ENCODE measurements around the gene TOR1B.

TOR1B gene

DNA sequence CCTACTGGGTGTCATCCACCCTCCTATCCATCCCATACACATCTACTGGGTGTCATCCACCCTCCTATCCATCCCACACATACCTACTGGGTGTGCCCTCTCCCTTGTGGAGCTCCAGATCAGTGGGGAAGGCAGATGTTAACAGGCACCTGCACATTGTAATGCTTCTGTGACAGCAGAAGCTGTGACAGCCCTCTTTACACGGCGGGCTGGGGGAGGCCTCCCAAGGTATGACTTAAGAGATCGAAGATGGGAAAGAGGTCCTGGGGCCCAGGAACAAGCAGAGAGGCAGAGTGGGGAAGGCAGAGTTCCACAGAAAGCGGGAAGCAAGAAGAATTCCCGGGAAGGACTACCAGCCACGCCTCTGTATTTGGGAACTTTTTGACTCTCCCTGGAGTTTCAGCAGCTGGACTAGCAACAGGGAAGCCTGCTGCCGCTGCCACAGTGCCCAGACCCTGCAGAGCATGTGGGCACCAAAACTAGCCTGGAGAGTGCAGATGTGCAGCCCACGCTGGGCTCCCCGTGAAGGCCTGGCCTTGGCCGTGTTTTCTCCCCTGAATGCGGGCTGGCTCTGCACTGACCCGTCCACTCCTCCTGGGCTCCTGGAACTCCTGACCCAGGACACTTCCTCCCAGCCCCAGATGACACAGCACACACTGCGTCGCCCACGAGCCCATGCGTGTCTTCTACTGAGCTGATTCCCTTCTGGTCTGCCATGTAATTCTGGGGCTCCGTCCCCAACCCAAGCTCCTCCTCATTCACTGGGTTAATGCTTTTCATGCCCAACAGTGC, 11.6 kb downstream of the TOR1B start:
- Histone ChIP-seq H3K27ac (ENCODE audit: extremely low read depth, low read depth, low read length) (no peak overlapping the region), H3K9me3 (ENCODE audit: control insufficient read depth, insufficient read depth, low read depth, low read length) (no peaks in the 10 kb centered on the region), H3K36me3 (ENCODE audit: control insufficient read depth in 2 of 2, insufficient read depth in 1 of 2, low read length in 2 of 2) (peaks cover 16 to 90% of the 10 kb centered on the region in 2 experiments), H3K4me3 (ENCODE audit: low read depth, low read length) (no peak overlapping the region), H3K4me1 (ENCODE audit: control insufficient read depth, insufficient read depth, low read length) (no peaks in the 10 kb centered on the region)
- CTCF ChIA-PET: no interaction called here
- POLR2A ChIA-PET: interaction anchor here (0.5 to 1.8 kb wide), 2 partner anchors 11 to 33 kb away, joined by 3 to 8 read pairs; partner anchors contain the start of gene TOR1B
- TF ChIP-seq ZBTB20 (tag by site-specific recombination; IDR thresholded peaks at IDR 0.05) (peak; percentile 93), ZNF704 (tag by site-specific recombination; IDR thresholded peaks at IDR 0.05) (no peak), ZNF138 (tag by site-specific recombination; IDR thresholded peaks at IDR 0.05; ENCODE audit: borderline replicate concordance) (no peak)

GRCh38 chr9:129815278-129815677, 12.3 kb downstream of the TOR1B start:
- ChIA-PET CTCF (no interaction called here), POLR2A (interaction anchor here (1.8 kb wide), 1 partner anchor 12 kb away, joined by 8 read pairs; the partner anchor contains the start of gene TOR1B)
- H3K36me3 ChIP-seq (ENCODE audit: control insufficient read depth in 2 of 2, insufficient read depth in 1 of 2, low read length in 2 of 2): peaks cover 22 to 88% of the 10 kb centered on the region in 2 experiments

More at GRCh38 chr9:129815278-129815677, 12.3 kb downstream of the TOR1B start:
- Histone ChIP-seq H3K4me3 (ENCODE audit: low read depth, low read length) (no peak overlapping the region), H3K27ac (ENCODE audit: extremely low read depth, low read depth, low read length) (no peak overlapping the region), H3K9me3 (ENCODE audit: control insufficient read depth, insufficient read depth, low read depth, low read length) (no peaks in the 10 kb centered on the region), H3K4me1 (ENCODE audit: control insufficient read depth, insufficient read depth, low read length) (no peaks in the 10 kb centered on the region)
- TF ChIP-seq ZNF791 (tag by site-specific recombination; IDR thresholded peaks at IDR 0.05): no peak
- TF ChIP-seq ZNF426 (tag by site-specific recombination; IDR thresholded peaks at IDR 0.05): no peak
- TF ChIP-seq AEBP2 (tag by site-specific recombination; IDR thresholded peaks at IDR 0.05; ENCODE audit: borderline replicate concordance): no peak
- no peak for TF ChIP-seq ZNF221 (tag by site-specific recombination; IDR thresholded peaks at IDR 0.05; ENCODE audit: borderline replicate concordance)
- TF ChIP-seq ZNF416 (tag by site-specific recombination; IDR thresholded peaks at IDR 0.05): no peak
- no peak for TF ChIP-seq ZNF202 (tag by site-specific recombination; IDR thresholded peaks at IDR 0.05; ENCODE audit: borderline replicate concordance)
- TF ChIP-seq, protein P1, sequence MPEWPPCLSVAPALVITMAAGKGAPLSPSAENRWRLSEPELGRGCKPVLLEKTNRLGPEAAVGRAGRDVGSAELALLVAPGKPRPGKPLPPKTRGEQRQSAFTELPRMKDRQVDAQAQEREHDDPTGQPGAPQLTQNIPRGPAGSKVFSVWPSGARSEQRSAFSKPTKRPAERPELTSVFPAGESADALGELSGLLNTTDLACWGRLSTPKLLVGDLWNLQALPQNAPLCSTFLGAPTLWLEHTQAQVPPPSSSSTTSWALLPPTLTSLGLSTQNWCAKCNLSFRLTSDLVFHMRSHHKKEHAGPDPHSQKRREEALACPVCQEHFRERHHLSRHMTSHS (tag by site-specific recombination; IDR thresholded peaks at IDR 0.05): no peak
- TF ChIP-seq ZNF433 (tag by site-specific recombination; IDR thresholded peaks at IDR 0.05; ENCODE audit: low read depth): no peak
- TF ChIP-seq ZEB2 (tag by site-specific recombination; IDR thresholded peaks at IDR 0.05): no peak
- no peak for TF ChIP-seq ZNF354C (tag by site-specific recombination; IDR thresholded peaks at IDR 0.05; ENCODE audit: borderline replicate concordance, low read depth)
- TF ChIP-seq PRDM1 (tag by site-specific recombination; IDR thresholded peaks at IDR 0.05): no peak
- TF ChIP-seq ZNF561 (tag by site-specific recombination; IDR thresholded peaks at IDR 0.05; ENCODE audit: borderline replicate concordance): no peak
- TF ChIP-seq, protein P2, sequence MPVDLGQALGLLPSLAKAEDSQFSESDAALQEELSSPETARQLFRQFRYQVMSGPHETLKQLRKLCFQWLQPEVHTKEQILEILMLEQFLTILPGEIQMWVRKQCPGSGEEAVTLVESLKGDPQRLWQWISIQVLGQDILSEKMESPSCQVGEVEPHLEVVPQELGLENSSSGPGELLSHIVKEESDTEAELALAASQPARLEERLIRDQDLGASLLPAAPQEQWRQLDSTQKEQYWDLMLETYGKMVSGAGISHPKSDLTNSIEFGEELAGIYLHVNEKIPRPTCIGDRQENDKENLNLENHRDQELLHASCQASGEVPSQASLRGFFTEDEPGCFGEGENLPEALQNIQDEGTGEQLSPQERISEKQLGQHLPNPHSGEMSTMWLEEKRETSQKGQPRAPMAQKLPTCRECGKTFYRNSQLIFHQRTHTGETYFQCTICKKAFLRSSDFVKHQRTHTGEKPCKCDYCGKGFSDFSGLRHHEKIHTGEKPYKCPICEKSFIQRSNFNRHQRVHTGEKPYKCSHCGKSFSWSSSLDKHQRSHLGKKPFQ (tag by site-specific recombination; IDR thresholded peaks at IDR 0.05): no peak
- TF ChIP-seq ZBTB7A (tag by site-specific recombination; IDR thresholded peaks at IDR 0.05; ENCODE audit: low read depth): no peak
- TF ChIP-seq HOXA7 (CRISPR knock-in tag; IDR thresholded peaks at IDR 0.05; ENCODE audit: borderline replicate concordance): no peak
- TF ChIP-seq ZBTB49 (tag by site-specific recombination; IDR thresholded peaks at IDR 0.05; ENCODE audit: low read depth): no peak
- no peak for TF ChIP-seq ZNF704 (tag by site-specific recombination; IDR thresholded peaks at IDR 0.05)
- no peak for TF ChIP-seq GFI1B (tag by site-specific recombination; IDR thresholded peaks at IDR 0.05)
- no peak for TF ChIP-seq ZNF133 (tag by site-specific recombination; IDR thresholded peaks at IDR 0.05)
- TF ChIP-seq ZNF248 (tag by site-specific recombination; IDR thresholded peaks at IDR 0.05): no peak
